OCI-LY3 (cell line): Measurements from ENCODE around the gene IRAK2.
A peak's percentile ranks its signal among the peaks of the same experiment; 100 is the strongest.

Source experiments
- H2AFZ ChIP-seq: fragments of 200-600, 300-600 bp; shearing (Covaris generic); 2 replicates; pipeline ENCODE4 v1.6.0; 2014; ENCODE audit warnings: antibody characterized with exemption, low read depth, low read length
- H3K27ac ChIP-seq: fragments of 200-600, 300-600 bp; sonication (generic); 2 replicates; pipeline ENCODE4 v1.5.1; 2014; ENCODE audit warnings: mild to moderate bottlenecking, low read length, moderate library complexity, mixed read lengths
- H3K27me3 ChIP-seq: fragments of 200-600, 300-600 bp; sonication (generic); 2 replicates; pipeline ENCODE4 v1.6.1; 2014; ENCODE audit warnings: low read depth, low read length, mixed read lengths
- H3K36me3 ChIP-seq: fragments of 200-600, 300-600 bp; sonication (generic); replicated peaks from 2 replicates; pipeline ENCODE3; 2014; ENCODE audit warnings: low read depth, low read length, mixed read lengths
- H3K4me1 ChIP-seq: fragments of 300-600, 200-600 bp; sonication (generic); 2 replicates; pipeline ENCODE4 v1.6.1; 2014; ENCODE audit warnings: low read length, mixed read lengths
- H3K4me2 ChIP-seq: fragments of 200-600, 300-600 bp; sonication (generic); 2 replicates; pipeline ENCODE4 v1.6.1; 2014; ENCODE audit warnings: low read length, mixed read lengths
- H3K4me3 ChIP-seq: fragments of 300-600, 200-600 bp; sonication (generic); 2 replicates; pipeline ENCODE4 v1.5.1; 2014; ENCODE audit warnings: antibody characterized with exemption, mild to moderate bottlenecking, low read length, moderate library complexity
- H3K79me2 ChIP-seq: fragments of 300-600, 200-600 bp; shearing (Covaris generic); 2 replicates; pipeline ENCODE4 v1.6.1; 2014; ENCODE audit warnings: mild to moderate bottlenecking, low read length, mixed read lengths
- H3K9ac ChIP-seq: fragments of 300-600, 200-600 bp; shearing (Covaris generic); 2 replicates; pipeline ENCODE4 v1.6.0; 2014; ENCODE audit warnings: mild to moderate bottlenecking, low read length, moderate library complexity
- H3K9me3 ChIP-seq: fragments of 200-600, 300-600 bp; shearing (Covaris generic); 2 replicates; pipeline ENCODE4 v1.6.1; 2014; ENCODE audit warnings: low read length, mixed read lengths; ENCODE audit not compliant: insufficient read depth
- H4K20me1 ChIP-seq: fragments of 200-600, 300-600 bp; sonication (generic); 2 replicates; pipeline ENCODE4 v1.6.1; 2016; ENCODE audit warnings: low read length, mixed read lengths; ENCODE audit not compliant: insufficient read depth
- EZH2phosphoT487 ChIP-seq: fragments of 200-600 bp; shearing (Covaris generic); IDR thresholded peaks from 2 replicates; pipeline ENCODE4 v1.6.1; 2018; ENCODE audit warnings: antibody characterized with exemption, mixed run types, low read depth
- TF ChIP-seq, protein P1 (sequence below): fragments of 200-600, 300-600 bp; sonication (generic); IDR thresholded peaks from 2 replicates; pipeline ENCODE4 v1.5.1; 2014; ENCODE audit warnings: antibody characterized with exemption, low read length, low read depth

The IRAK2 gene, protein sequence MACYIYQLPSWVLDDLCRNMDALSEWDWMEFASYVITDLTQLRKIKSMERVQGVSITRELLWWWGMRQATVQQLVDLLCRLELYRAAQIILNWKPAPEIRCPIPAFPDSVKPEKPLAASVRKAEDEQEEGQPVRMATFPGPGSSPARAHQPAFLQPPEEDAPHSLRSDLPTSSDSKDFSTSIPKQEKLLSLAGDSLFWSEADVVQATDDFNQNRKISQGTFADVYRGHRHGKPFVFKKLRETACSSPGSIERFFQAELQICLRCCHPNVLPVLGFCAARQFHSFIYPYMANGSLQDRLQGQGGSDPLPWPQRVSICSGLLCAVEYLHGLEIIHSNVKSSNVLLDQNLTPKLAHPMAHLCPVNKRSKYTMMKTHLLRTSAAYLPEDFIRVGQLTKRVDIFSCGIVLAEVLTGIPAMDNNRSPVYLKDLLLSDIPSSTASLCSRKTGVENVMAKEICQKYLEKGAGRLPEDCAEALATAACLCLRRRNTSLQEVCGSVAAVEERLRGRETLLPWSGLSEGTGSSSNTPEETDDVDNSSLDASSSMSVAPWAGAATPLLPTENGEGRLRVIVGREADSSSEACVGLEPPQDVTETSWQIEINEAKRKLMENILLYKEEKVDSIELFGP

DNA sequence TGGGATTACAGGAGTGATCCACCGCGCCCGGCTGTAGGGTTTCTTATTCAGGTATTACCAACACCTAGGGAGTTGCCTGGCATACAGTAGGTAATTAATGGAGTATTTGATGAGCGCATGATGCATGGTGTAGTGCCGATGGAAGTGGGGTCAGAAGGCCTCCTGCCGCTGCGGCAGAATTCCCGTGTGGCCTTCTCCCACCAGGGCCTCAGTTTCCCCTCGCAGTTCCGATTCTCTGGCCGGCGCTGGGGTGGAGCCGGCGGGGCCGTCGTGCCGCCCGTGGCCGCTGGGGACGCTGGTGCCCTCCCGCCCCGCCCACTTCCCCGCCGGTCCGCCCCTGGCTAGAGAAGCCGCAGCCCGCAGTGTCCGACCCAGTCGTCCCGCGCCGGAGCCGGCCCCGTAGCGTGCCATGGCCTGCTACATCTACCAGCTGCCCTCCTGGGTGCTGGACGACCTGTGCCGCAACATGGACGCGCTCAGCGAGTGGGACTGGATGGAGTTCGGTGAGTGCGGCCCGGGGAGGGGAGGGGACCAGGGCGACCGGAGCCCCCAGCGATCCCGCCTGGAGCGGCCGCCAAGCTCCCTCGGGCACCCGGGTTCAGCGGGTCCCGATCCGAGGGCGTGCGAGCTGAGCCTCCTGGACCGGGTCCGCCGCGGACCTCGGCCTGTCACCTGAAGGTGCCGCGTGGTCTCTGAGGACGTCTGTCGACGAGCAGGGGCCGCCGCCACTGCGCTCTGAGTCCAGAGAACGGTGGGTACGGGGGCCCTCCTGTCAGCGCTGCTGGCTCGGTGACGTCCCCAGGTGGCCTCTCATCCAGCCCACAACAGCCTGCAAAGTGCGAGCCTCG lies at the start of gene IRAK2:
Gene IRAK2 (plus strand): TSS at position 374 of the 848 bp plus-strand sequence. CDS start 36 bp downstream, at position 410.
- no peak within 1 kb of the TSS; the same call in 1 of the 2 replicates for H3K9ac ChIP-seq
- H3K4me3 ChIP-seq = peak within 1 kb of the TSS; percentile 81
- H4K20me1 ChIP-seq = no peaks in the 10 kb centered on the region
- TF ChIP-seq EZH2phosphoT487 = no peak
- TF ChIP-seq, protein P1, sequence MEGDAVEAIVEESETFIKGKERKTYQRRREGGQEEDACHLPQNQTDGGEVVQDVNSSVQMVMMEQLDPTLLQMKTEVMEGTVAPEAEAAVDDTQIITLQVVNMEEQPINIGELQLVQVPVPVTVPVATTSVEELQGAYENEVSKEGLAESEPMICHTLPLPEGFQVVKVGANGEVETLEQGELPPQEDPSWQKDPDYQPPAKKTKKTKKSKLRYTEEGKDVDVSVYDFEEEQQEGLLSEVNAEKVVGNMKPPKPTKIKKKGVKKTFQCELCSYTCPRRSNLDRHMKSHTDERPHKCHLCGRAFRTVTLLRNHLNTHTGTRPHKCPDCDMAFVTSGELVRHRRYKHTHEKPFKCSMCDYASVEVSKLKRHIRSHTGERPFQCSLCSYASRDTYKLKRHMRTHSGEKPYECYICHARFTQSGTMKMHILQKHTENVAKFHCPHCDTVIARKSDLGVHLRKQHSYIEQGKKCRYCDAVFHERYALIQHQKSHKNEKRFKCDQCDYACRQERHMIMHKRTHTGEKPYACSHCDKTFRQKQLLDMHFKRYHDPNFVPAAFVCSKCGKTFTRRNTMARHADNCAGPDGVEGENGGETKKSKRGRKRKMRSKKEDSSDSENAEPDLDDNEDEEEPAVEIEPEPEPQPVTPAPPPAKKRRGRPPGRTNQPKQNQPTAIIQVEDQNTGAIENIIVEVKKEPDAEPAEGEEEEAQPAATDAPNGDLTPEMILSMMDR = peak; percentile 35; the same call in 1 of the 2 replicates
- peak within 1 kb of the TSS; percentile 83; the same call in 1 of the 2 replicates for H2AFZ ChIP-seq
- H3K36me3 ChIP-seq = no peaks in the 10 kb centered on the region
- no peaks in the 10 kb centered on the region for H3K9me3 ChIP-seq
- H3K27me3 ChIP-seq = no peaks in the 10 kb centered on the region
- H3K4me2 ChIP-seq = peak within 1 kb of the TSS; percentile 71
- H3K27ac ChIP-seq = no peak within 1 kb of the TSS
- peaks cover 7% of the 10 kb centered on the region for H3K4me1 ChIP-seq
- no peaks in the 10 kb centered on the region for H3K79me2 ChIP-seq

DNA sequence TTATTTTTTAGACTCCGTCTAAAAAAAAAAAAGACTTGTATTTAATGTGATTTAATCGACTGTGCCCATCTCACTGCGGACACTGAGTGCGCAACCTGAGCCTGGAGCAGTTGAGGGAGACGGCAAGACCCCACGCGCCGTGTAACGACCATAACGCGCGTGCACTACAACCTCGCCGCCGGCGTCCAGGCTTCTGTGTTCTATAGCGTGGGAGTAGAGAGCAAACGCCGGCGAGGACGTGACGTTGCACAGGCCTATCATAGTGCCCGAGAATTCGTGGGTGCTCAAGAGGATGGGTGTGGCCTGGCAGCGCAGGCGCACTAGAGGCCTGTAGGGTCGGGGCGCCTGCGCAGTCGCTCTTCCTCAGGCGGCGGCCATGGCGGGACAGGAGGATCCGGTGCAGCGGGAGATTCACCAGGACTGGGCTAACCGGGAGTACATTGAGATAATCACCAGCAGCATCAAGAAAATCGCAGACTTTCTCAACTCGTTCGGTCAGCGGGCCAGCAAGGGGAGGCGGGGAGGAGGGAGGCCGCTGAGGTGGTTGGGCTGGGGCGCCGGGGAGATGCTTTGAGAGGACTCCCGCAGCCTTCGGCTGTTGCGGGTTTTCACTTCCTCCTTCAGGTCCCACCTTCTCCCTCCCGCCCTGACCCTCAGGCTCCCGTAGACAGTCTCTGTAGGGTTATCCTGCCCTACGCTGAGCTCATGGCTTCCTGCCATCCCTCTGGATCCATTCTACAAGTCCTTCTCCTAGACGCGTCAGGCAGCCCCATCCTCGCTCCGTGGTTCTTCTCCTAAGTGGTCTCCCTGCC lies 49.2 kb upstream of the IRAK2 start, which contains the start of gene BRK1:
Gene BRK1 (plus strand): TSS at position 350 of the 812 bp plus-strand sequence. CDS start 27 bp downstream, at position 377.
- peak within 1 kb of the TSS; percentile 78; the same call in 1 of the 2 replicates for H2AFZ ChIP-seq
- peaks cover 51% of the 10 kb centered on the region for H3K79me2 ChIP-seq
- peak within 1 kb of the TSS; percentile 94 for H3K9ac ChIP-seq
- H3K27me3 ChIP-seq = no peaks in the 10 kb centered on the region
- peaks cover 6% of the 10 kb centered on the region for H3K36me3 ChIP-seq
- peak within 1 kb of the TSS; percentile 98 for H3K4me2 ChIP-seq
- no peak for TF ChIP-seq EZH2phosphoT487
- TF ChIP-seq, protein P1 = no peak
- H3K4me1 ChIP-seq = peaks cover 6% of the 10 kb centered on the region
- peak within 1 kb of the TSS; percentile 98 for H3K4me3 ChIP-seq
- peaks cover 23% of the 10 kb centered on the region for H4K20me1 ChIP-seq
- no peaks in the 10 kb centered on the region for H3K9me3 ChIP-seq
- peak within 1 kb of the TSS; percentile 71 for H3K27ac ChIP-seq

DNA sequence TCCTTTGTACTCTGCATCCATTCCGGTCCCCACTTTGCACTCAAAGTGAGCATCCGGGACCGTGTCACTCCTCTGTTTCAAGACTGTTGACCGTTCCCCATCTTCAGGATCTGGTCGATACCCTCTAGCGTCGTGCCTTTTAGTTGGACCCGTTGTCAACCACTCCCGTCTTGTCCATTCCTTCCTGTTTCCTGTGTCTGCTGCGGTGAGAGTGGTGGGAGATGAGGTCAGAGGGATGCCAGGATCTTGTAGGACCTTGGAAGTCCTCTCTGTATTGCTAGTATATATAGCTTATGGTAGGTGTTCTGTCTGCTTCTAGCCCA lies 48.6 kb upstream of the IRAK2 start:
- peak overlapping the region; percentile 98 for H3K4me3 ChIP-seq
- peak overlapping the region; percentile 71 for H3K27ac ChIP-seq
- TF ChIP-seq, protein P1 = no peak
- TF ChIP-seq EZH2phosphoT487 = no peak
- peaks cover 28% of the 10 kb centered on the region for H4K20me1 ChIP-seq
- peaks cover 6% of the 10 kb centered on the region for H3K4me1 ChIP-seq
- H3K4me2 ChIP-seq = peak overlapping the region; percentile 98
- H3K9ac ChIP-seq = peak overlapping the region; percentile 94
- no peaks in the 10 kb centered on the region for H3K27me3 ChIP-seq
- H3K36me3 ChIP-seq = peaks cover 11% of the 10 kb centered on the region
- peaks cover 56% of the 10 kb centered on the region for H3K79me2 ChIP-seq
- no peaks in the 10 kb centered on the region for H3K9me3 ChIP-seq
- H2AFZ ChIP-seq = no peak overlapping the region
